GM19468 (cell line): ENCODE measurements around the gene CACNG1.
"Not testable (repeated sequence)": the region's sequence is repeated elsewhere in the genome, so short reads cannot be mapped to it uniquely, and the experiment has no call there.

ENCODE experiments used
- ATAC-seq: cut with Tn5 transposase; IDR thresholded peaks from one replicate; pipeline ENCODE4 v1.9.1; 2021; ENCODE audit warnings: mild to moderate bottlenecking, moderate library complexity, moderate number of reproducible peaks; ENCODE audit not compliant: unreplicated experiment; ENCODE audit errors: extremely low read depth

Gene CACNG1

GRCh38 chr17:67071595-67071994, 27.2 kb downstream of the CACNG1 start:
- ATAC-seq, result no peak

GRCh38 chr17:67072885-67073284, 28.5 kb downstream of the CACNG1 start:
- no peak for ATAC-seq

GRCh38 chr17:67074781-67075180, 30.4 kb downstream of the CACNG1 start:
- ATAC-seq, result no peak

- ATAC-seq, result no peak
Measured at GRCh38 chr17:67076290-67076689, 31.9 kb downstream of the CACNG1 start.

- no peak for ATAC-seq
Measured at GRCh38 chr17:67078292-67078691, 33.9 kb downstream of the CACNG1 start.

GRCh38 chr17:67079491-67079890, 35.1 kb downstream of the CACNG1 start:
- ATAC-seq, result no peak

GRCh38 chr17:67080804-67081203, 36.5 kb downstream of the CACNG1 start:
- no peak for ATAC-seq

GRCh38 chr17:67082107-67082506, 37.8 kb downstream of the CACNG1 start:
- ATAC-seq, result peak; percentile 72

- no peak for ATAC-seq
Measured at GRCh38 chr17:67085406-67085805, 41.1 kb downstream of the CACNG1 start.

- no peak for ATAC-seq
Measured at GRCh38 chr17:67088639-67089038, 44.3 kb downstream of the CACNG1 start.

GRCh38 chr17:67090341-67090740, 46.0 kb downstream of the CACNG1 start:
- ATAC-seq, result no peak

GRCh38 chr17:67092291-67092690, 47.9 kb downstream of the CACNG1 start:
- no peak for ATAC-seq

GRCh38 chr17:67092710-67093109, 48.4 kb downstream of the CACNG1 start:
- ATAC-seq, result not testable (repeated sequence)

GRCh38 chr17:67093348-67093747, 49.0 kb downstream of the CACNG1 start:
- ATAC-seq, result no peak

- not testable (repeated sequence) for ATAC-seq
Measured at GRCh38 chr17:67095291-67095690, 50.9 kb downstream of the CACNG1 start.

- ATAC-seq, result no peak
Measured at GRCh38 chr17:67095803-67096202, 51.4 kb downstream of the CACNG1 start.

GRCh38 chr17:67096609-67097008, 52.3 kb downstream of the CACNG1 start:
- ATAC-seq, result no peak

GRCh38 chr17:67098006-67098405, 53.7 kb downstream of the CACNG1 start:
- no peak for ATAC-seq

- ATAC-seq, result not testable (repeated sequence)
Measured at GRCh38 chr17:67104641-67105040, 60.3 kb downstream of the CACNG1 start.

- no peak for ATAC-seq
Measured at GRCh38 chr17:67105213-67105612, 60.9 kb downstream of the CACNG1 start.
